C4-2B (cell line): ENCODE results near the gene CDH23.

ENCODE experiments used
- H3K27ac ChIP-seq: fragments of 450-650 bp; 2 replicates; pipeline ENCODE4 v1.5.1; 2017
- ZFX ChIP-seq: fragments of 450-650 bp; IDR thresholded peaks from 2 replicates; pipeline ENCODE4 v1.6.1; 2017
- TF ChIP-seq, protein P1 (sequence below): fragments of 450-650 bp; conservative IDR thresholded peaks from 2 replicates; pipeline ENCODE4 v1.5.1; 2017; ENCODE audit warnings: mild to moderate bottlenecking

CDH23 gene

DNA sequence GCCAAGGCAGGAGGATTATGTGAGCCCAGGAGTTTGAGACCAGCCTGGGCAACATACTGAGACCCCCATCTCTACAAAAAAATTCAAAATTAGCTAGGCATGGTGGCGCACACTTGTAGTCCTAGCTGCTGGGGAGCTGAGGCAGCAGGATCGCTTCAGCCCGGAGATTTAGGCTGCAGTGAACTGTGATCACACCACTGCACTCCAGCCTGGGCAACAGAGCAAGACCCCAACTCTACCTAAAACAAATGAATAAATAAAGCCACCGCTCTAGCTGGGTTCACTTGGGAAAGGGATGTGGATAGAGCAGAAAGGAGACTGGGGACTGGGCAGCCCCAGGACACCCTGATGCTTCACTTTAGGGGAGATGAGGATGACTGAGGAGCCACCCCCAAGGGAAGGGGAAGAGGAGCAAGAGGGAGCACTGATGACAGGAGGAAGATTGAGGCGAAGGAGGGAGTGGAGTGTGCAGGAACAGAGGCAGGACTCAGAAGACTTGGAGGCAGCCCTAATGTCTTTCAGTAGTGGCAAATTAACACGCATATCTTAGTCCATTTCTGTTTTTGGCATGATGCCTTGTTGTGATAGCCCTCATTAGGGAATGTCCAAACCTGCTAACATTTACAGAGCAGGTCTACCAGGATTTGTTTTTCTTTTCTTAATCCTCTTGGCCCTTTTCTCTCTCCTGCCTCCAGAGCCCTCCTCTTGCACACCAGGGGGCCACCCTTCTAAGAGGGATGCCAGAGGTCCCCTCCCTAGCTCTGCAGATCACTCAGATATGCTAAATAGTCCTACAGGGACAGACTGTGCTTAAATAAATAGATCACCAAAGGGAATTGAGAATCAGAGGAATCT, 234.5 kb downstream of the CDH23 start:
- no peak for TF ChIP-seq ZFX
- TF ChIP-seq, protein P1, sequence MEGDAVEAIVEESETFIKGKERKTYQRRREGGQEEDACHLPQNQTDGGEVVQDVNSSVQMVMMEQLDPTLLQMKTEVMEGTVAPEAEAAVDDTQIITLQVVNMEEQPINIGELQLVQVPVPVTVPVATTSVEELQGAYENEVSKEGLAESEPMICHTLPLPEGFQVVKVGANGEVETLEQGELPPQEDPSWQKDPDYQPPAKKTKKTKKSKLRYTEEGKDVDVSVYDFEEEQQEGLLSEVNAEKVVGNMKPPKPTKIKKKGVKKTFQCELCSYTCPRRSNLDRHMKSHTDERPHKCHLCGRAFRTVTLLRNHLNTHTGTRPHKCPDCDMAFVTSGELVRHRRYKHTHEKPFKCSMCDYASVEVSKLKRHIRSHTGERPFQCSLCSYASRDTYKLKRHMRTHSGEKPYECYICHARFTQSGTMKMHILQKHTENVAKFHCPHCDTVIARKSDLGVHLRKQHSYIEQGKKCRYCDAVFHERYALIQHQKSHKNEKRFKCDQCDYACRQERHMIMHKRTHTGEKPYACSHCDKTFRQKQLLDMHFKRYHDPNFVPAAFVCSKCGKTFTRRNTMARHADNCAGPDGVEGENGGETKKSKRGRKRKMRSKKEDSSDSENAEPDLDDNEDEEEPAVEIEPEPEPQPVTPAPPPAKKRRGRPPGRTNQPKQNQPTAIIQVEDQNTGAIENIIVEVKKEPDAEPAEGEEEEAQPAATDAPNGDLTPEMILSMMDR: no peak
- H3K27ac ChIP-seq: no peak overlapping the region; the same call in 1 of the 2 replicates

DNA sequence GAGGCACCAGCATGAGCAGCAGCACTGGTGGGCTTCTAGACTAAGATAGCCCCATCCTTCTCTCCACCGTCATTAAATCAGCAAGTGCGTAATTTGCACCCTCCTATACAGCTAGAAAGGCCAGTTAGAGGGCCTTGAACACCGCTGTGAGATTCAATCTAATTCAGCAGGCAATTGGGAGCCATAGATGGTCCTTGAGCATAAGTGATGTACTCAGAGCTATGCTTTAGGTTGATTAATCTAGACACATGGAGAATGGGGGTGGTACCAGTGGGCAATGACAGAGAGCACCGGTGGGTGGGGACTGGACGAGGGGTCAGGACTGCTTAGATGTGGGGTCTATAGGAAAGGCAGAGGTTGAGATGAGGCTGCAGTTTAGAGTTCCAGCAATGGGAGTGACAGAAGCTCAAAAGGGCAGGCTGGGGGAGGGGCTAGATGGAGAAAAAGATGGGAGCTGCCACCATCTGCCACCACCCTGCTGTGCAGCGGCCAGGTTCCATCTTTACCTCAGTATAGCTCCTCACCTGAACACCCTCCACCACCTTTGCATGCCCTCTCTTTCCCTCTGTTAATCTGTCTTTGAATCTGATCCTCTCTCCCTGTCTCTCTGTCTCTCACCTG, 235.6 kb downstream of the CDH23 start:
- no peak overlapping the region; the same call in 1 of the 2 replicates for H3K27ac ChIP-seq
- TF ChIP-seq, protein P1: no peak
- no peak for TF ChIP-seq ZFX

DNA sequence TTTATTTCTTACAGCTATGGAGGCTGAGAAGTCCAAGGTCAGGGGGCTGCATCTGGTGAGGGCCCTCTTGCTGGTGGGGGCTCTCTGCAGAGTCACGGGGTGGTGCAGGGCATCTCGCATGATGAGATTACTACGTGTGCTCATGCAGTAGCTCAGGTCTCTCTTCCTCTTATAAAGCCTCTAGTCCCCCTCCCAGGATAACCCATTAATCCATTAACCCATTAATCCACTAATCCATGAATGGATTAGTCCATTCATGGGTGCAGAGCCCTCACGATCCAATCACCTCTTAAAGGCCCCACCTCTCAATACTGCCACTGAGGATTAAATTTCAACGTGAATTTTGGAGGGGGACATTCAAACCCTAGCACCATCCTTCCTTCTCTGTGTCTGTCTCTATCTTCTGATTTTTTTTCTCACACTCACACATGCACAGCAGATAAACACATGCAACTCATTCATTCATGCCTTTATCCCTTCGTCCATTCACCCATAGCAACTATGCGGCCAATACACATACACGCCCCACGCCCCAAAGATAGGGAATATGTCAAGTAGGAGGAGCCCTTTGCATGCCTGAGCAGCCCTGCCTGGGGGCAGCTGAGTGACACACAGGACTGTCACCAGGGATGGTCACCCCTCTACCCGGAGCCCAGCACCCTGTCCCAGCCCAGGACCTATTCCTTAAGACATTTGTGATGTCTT, 236.3 kb downstream of the CDH23 start:
- no peak for TF ChIP-seq ZFX
- TF ChIP-seq, protein P1: no peak
- H3K27ac ChIP-seq: no peak overlapping the region

DNA sequence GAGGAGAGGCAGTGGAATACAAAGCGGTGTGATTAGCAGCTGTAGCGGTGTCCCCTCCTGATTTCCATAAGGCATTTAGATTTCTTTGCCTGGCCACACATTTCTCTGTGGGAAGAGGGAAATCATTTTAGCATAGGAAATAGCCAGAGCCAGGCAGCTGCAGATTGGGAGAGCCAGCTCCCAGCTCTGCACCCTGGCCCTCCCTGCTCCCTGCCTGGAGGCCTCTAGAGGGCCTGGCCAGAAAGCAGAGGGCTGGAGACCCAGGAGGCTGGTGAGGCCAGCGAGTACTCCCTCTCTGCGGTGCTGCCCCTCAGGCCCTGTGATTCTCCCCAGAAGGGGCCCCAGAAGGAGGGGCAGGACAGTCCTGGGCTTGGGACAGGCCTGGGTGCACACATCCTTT, 237.2 kb downstream of the CDH23 start:
- no peak overlapping the region for H3K27ac ChIP-seq
- TF ChIP-seq, protein P1: no peak
- TF ChIP-seq ZFX: no peak

DNA sequence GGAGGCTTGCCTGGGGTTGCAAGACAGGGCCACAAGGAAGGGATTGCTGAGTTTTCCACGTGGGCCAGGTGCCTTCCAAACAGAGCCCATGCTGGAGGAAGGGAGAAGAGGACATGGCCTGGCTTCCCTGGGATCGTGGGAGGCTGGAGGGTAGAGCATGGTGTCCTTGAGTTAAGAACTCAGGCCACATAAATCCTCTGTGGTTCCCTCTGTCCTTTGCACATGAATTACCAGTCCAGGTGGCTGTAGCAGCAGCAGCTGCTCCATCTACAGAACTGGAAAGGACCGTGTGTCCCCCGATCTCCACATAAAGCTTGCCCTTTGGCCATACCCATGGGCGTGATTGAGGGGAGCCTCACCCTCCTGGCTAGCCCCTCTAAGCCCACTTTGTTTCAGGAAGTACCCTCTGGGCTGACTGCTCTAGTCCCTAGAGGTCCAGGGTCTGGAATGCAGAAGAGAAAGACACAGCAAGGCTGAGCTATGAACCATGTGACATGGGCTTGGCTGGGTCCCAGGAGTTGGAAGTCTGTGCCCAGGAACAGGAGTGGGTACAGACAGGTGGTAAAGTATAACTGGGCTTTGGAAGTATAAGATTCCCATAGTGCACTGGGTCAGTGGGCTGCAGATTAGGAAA, 237.9 kb downstream of the CDH23 start:
- no peak for TF ChIP-seq ZFX
- TF ChIP-seq, protein P1: no peak
- H3K27ac ChIP-seq: no peak overlapping the region

DNA sequence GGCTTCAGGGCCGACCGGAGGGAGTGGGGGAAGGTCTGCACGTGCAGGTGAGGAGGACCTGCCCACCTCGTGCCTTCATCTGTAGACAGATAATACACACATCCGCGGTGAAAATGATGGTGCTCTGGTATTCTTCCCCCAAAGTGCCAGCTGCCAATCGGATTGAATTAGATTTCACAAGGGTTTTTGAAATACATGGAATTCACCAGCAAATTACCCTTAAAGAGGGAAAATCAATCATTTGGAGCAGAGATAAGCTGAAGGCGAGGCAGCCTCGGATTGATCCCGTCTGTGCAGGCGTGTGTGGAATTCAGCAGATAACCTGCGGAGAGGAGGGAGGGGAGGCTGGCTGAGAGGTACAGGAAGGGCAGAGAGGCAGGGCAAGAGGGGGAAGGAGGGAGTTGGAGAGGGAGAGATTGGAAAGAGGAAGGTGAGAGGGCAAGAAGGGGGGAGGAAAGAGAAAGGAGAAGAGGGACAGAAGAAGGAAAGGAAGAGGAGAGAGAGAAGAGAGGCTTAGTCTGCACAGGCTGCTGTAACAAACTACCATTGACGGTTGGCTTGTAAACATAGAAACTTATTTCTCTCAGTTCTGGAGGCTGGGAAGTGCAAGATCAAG, 238.6 kb downstream of the CDH23 start:
- no peak for TF ChIP-seq ZFX
- TF ChIP-seq, protein P1: no peak
- H3K27ac ChIP-seq: no peak overlapping the region
